Endothelial cell (in vitro differentiated cells): Measurements from ENCODE around the gene GALNT1. TPM values are rescaled to one million over a fixed set of nuclear protein-coding genes. Genes with fewer than 3 reads are reported as not detected.

Experiments
- DNase-seq: peaks from one replicate; pipeline ENCODE4 v3.0.0; 2021; ENCODE audit warnings: low spot score
- H3K27ac Mint-ChIP-seq: one replicate; pipeline ENCODE4 v1.8.0; 2021; ENCODE audit warnings: mixed read lengths, inconsistent platforms; ENCODE audit not compliant: unreplicated experiment
- H3K27me3 Mint-ChIP-seq: one replicate; pipeline ENCODE4 v1.8.0; 2021; ENCODE audit warnings: mild to moderate bottlenecking, moderate library complexity, mixed read lengths, inconsistent platforms; ENCODE audit not compliant: unreplicated experiment
- H3K36me3 Mint-ChIP-seq: one replicate; pipeline ENCODE4 v1.8.0; 2021; ENCODE audit warnings: mild to moderate bottlenecking, low read depth, mixed read lengths, inconsistent platforms; ENCODE audit not compliant: unreplicated experiment
- H3K4me1 Mint-ChIP-seq: one replicate; pipeline ENCODE4 v1.8.0; 2021; ENCODE audit warnings: mild to moderate bottlenecking, mixed read lengths, inconsistent platforms; ENCODE audit not compliant: unreplicated experiment
- H3K4me3 Mint-ChIP-seq: one replicate; pipeline ENCODE4 v1.8.0; 2021; ENCODE audit warnings: mild to moderate bottlenecking, mixed read lengths, inconsistent platforms; ENCODE audit not compliant: unreplicated experiment
- H3K9me3 Mint-ChIP-seq: one replicate; pipeline ENCODE4 v1.8.0; 2021; ENCODE audit warnings: mixed read lengths, inconsistent platforms; ENCODE audit not compliant: unreplicated experiment
- CTCF ChIP-seq: fragments of 200-600 bp; sonication (generic); IDR thresholded peaks from one replicate; pipeline ENCODE4 v1.5.0; 2021; ENCODE audit warnings: antibody characterized with exemption; ENCODE audit not compliant: unreplicated experiment
- total RNA-seq: library from RNA; stranded (reverse); fragmentation: NEBNext Ultra II Directional; extraction: Animal tissue kit (Norgen Biotek cat#: 25700); gene quantifications from one replicate; pipeline ENCODE4 v1.2.1, GENCODE V29; 2021; ENCODE audit not compliant: unreplicated experiment

GALNT1 gene
- total RNA-seq, 1 donor from 2014 or later, result 174 TPM

- H3K4me1 Mint-ChIP-seq, result peaks cover 15% of the 10 kb centered on the region
- no peak for DNase-seq
- TF ChIP-seq CTCF, result no peak
- H3K4me3 Mint-ChIP-seq, result no peak overlapping the region
- H3K36me3 Mint-ChIP-seq, result peaks cover 21% of the 10 kb centered on the region
- no peaks in the 10 kb centered on the region for H3K9me3 Mint-ChIP-seq
- no peak overlapping the region for H3K27ac Mint-ChIP-seq
- H3K27me3 Mint-ChIP-seq, result peaks cover 1% of the 10 kb centered on the region
These were observed 72.0 kb downstream of the GALNT1 start for GRCh38 chr18:35653392-35654135.

- Mint-ChIP-seq H3K4me3 (no peak overlapping the region), H3K9me3 (no peaks in the 10 kb centered on the region), H3K27me3 (peaks cover 1% of the 10 kb centered on the region), H3K27ac (no peak overlapping the region), H3K4me1 (peaks cover 24% of the 10 kb centered on the region), H3K36me3 (peaks cover 5% of the 10 kb centered on the region)
- DNase-seq, result no peak
- no peak for TF ChIP-seq CTCF
These were observed 76.6 kb downstream of the GALNT1 start for GRCh38 chr18:35658112-35658511.

- no peak for DNase-seq
- peaks cover 26% of the 10 kb centered on the region for H3K36me3 Mint-ChIP-seq
- TF ChIP-seq CTCF, result no peak
- no peaks in the 10 kb centered on the region for H3K9me3 Mint-ChIP-seq
- H3K4me1 Mint-ChIP-seq, result peaks cover 17% of the 10 kb centered on the region
- H3K27ac Mint-ChIP-seq, result peak overlapping the region; percentile 19
- H3K4me3 Mint-ChIP-seq, result no peak overlapping the region
- H3K27me3 Mint-ChIP-seq, result no peaks in the 10 kb centered on the region
These were observed 80.1 kb downstream of the GALNT1 start for GRCh38 chr18:35661483-35662146.

- TF ChIP-seq CTCF, result no peak
- no peak overlapping the region for H3K27ac Mint-ChIP-seq
- H3K9me3 Mint-ChIP-seq, result no peaks in the 10 kb centered on the region
- peaks cover 17% of the 10 kb centered on the region for H3K4me1 Mint-ChIP-seq
- H3K36me3 Mint-ChIP-seq, result peaks cover 32% of the 10 kb centered on the region
- no peaks in the 10 kb centered on the region for H3K27me3 Mint-ChIP-seq
- H3K4me3 Mint-ChIP-seq, result peak overlapping the region; percentile 7
- DNase-seq, result no peak
These were observed 80.9 kb downstream of the GALNT1 start for GRCh38 chr18:35662293-35663062.
